AG09309 (cell line): Measurements from ENCODE around the gene TGM2.

Source experiments
- DNase-seq: peaks from one replicate; pipeline ENCODE4 v3.0.0-alpha.2; 2010; ENCODE audit warnings: low read depth
- H3K4me3 ChIP-seq: 2 replicates; pipeline ENCODE4 v1.5.1; 2011; ENCODE audit warnings: mild to moderate bottlenecking, low read depth, low read length, moderate library complexity; ENCODE audit not compliant: control insufficient read depth
- CTCF ChIP-seq: IDR thresholded peaks from 2 replicates; pipeline ENCODE4 v1.5.1; 2011; ENCODE audit warnings: mild to moderate bottlenecking, low read depth, low read length, inconsistent platforms; ENCODE audit not compliant: insufficient read depth, control insufficient read depth; ENCODE audit errors: missing control alignments

Gene TGM2

DNA sequence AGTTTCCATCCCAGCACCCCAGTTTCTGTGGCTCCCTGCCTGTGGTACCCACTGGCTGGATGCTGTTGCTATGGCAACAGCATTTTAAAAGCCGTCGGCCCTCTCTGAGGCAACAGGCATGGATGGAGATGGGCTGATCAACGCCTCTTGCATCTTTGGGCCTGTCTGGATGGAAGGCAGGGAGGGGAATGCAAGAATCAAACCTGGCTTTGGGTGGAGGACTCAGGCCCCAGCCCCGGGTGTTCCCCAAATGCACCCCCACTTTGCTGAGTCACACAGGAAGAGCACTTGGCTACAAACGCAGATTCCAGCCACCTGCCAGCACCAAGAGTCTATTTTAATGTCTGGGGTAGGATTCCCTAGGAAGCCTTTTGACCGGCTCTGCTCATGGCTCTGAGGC lies 45.7 kb upstream of the TGM2 start:
- TF ChIP-seq CTCF: no peak
- no peak for DNase-seq
- no peak overlapping the region for H3K4me3 ChIP-seq

- no peak for TF ChIP-seq CTCF
- no peak overlapping the region for H3K4me3 ChIP-seq
- no peak for DNase-seq
Measured at GRCh38 chr20:38209736-38210405, 44.8 kb upstream of the TGM2 start.

- H3K4me3 ChIP-seq: no peak overlapping the region
- TF ChIP-seq CTCF: no peak
- DNase-seq: no peak
Measured at GRCh38 chr20:38209054-38209675, 44.1 kb upstream of the TGM2 start.

DNA sequence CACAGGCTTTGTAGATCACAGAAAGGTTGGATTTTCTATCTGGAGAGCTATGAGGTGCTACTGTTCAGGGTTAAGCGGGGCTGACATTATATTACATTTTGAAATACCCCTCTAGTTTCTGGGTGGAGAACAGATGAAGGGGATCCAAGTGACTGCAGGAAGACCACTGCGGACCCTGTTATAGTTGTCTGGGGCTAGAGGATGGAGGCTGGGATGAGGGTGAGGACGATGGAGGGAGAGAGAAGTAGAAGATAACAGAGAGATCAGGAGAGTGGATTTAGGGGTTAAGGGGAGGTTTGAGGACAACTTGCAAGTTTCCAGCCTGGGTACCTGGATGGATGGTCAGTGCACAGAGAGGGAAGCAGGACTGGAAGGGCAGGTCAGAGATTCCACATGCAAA lies 43.5 kb upstream of the TGM2 start:
- H3K4me3 ChIP-seq: no peak overlapping the region
- no peak for TF ChIP-seq CTCF
- no peak for DNase-seq

- no peak for TF ChIP-seq CTCF
- H3K4me3 ChIP-seq: no peak overlapping the region
- DNase-seq: no peak
Measured at GRCh38 chr20:38208088-38208487, 43.0 kb upstream of the TGM2 start.

- no peak for DNase-seq
- H3K4me3 ChIP-seq: no peak overlapping the region
- no peak for TF ChIP-seq CTCF
Measured at GRCh38 chr20:38207621-38208020, 42.6 kb upstream of the TGM2 start.
